Endothelial cell of umbilical vein (primary cell): ENCODE measurements around the gene FRRS1. TPM values are rescaled to one million over a fixed set of nuclear protein-coding genes. Genes with fewer than 3 reads are reported as not detected.

Experiments
- BruUV-seq: library from RNA; stranded (reverse); fragments of 400-500 nt; replicated peaks from 2 replicates; lab custom pipeline; 2021; lab: Mats Ljungman, UMichigan
- CTCF ChIA-PET: fragments of 300-600, 350-600 bp; sonication (Branson Sonifier 250); formaldehyde crosslinking; loops from one replicate; lab custom pipeline; 2021; ENCODE audit warnings: antibody characterized with exemption, inconsistent platforms; lab: Charles Lee
- POLR2A ChIA-PET: fragments of 300-600, 350-600 bp; sonication (Branson Sonifier 250); formaldehyde crosslinking; loops from one replicate; lab custom pipeline; 2021; ENCODE audit warnings: antibody characterized with exemption, inconsistent platforms; lab: Charles Lee
- DNase-seq: peaks from one replicate; pipeline ENCODE4 v3.0.0-alpha.2; 2011; ENCODE audit warnings: low read depth, low spot score
- FAIRE-seq: peaks from 2 replicates; lab custom pipeline; 2011; peaks lifted over from hg19 to GRCh38; lab: Jason Lieb, UNC
- H2AFZ ChIP-seq: 2 replicates; pipeline ENCODE4 v1.6.0; 2012; ENCODE audit warnings: low read depth, low read length, control low read depth, inconsistent platforms
- H3K27ac ChIP-seq: 2 replicates; pipeline ENCODE4 v1.5.1; 2011; ENCODE audit warnings: low read depth, mild to moderate bottlenecking, control low read depth, low read length, moderate library complexity; ENCODE audit not compliant: insufficient read depth
- H3K27me3 ChIP-seq, 2 experiments: 2 replicates each; pipeline versions ENCODE4 v1.6.0 to v1.6.1; 2011; ENCODE audit warnings: low read length in 2 of 2, mixed read lengths in 1 of 2; ENCODE audit not compliant: control insufficient read depth in 2 of 2, insufficient read depth in 2 of 2
- H3K36me3 ChIP-seq, 2 experiments: 2 replicates in 1 of 2; 3 replicates in 1 of 2; pipeline ENCODE4 v1.5.1; 2011; ENCODE audit warnings: low read length in 2 of 2, mild to moderate bottlenecking in 1 of 2, moderate library complexity in 1 of 2; ENCODE audit not compliant: control insufficient read depth in 2 of 2, insufficient read depth in 2 of 2; ENCODE audit errors: extremely low read depth in 1 of 2
- H3K4me1 ChIP-seq: 3 replicates; pipeline ENCODE4 v1.5.1; 2011; ENCODE audit warnings: mild to moderate bottlenecking, low read length; ENCODE audit not compliant: control insufficient read depth, insufficient read depth; ENCODE audit errors: extremely low read depth
- H3K4me2 ChIP-seq: 2 replicates; pipeline ENCODE4 v1.6.1; 2011; ENCODE audit warnings: low read length, control low read depth, mixed read lengths; ENCODE audit not compliant: insufficient read depth
- H3K4me3 ChIP-seq, 3 experiments: fragments of 200-600 bp in 1 of 3; sonication (generic), shearing (Covaris generic) in 1 of 3; replicated peaks in 1 of 3; 2 replicates each; pipeline ENCODE4 v1.5.1; 2011 to 2016; ENCODE audit warnings: control low read depth in 3 of 3, low read length in 3 of 3, mild to moderate bottlenecking in 2 of 3, inconsistent platforms in 1 of 3, low read depth in 1 of 3, moderate library complexity in 1 of 3; ENCODE audit not compliant: insufficient read depth in 1 of 3
- H3K79me2 ChIP-seq: 2 replicates; pipeline ENCODE4 v1.6.0; 2012; ENCODE audit warnings: low read length, inconsistent platforms; ENCODE audit not compliant: control insufficient read depth, insufficient read depth
- H3K9ac ChIP-seq: replicated peaks from 2 replicates; pipeline ENCODE3; 2011; ENCODE audit warnings: low read length, control low read depth; ENCODE audit not compliant: insufficient read depth; ENCODE audit errors: extremely low read depth
- H3K9me1 ChIP-seq: replicated peaks from 3 replicates; pipeline ENCODE4 v1.6.0; 2011; ENCODE audit warnings: mild to moderate bottlenecking, low read length; ENCODE audit not compliant: control insufficient read depth, insufficient read depth; ENCODE audit errors: extremely low read depth
- H3K9me3 ChIP-seq: replicated peaks from 2 replicates; pipeline ENCODE4 v1.5.1; 2012; ENCODE audit warnings: low read length, inconsistent platforms; ENCODE audit not compliant: control insufficient read depth, insufficient read depth
- H4K20me1 ChIP-seq: replicated peaks from 2 replicates; pipeline ENCODE3; 2011; ENCODE audit warnings: mild to moderate bottlenecking, low read length; ENCODE audit not compliant: control insufficient read depth, insufficient read depth; ENCODE audit errors: extremely low read depth
- EZH2 ChIP-seq: IDR thresholded peaks from 2 replicates; pipeline ENCODE4 v1.6.1; 2012; ENCODE audit warnings: borderline replicate concordance, low read depth, mild to moderate bottlenecking, moderate library complexity, low read length, inconsistent platforms; ENCODE audit not compliant: severe bottlenecking
- FOS ChIP-seq: IDR thresholded peaks from 2 replicates; pipeline ENCODE4 v1.6.1; 2011; ENCODE audit warnings: mild to moderate bottlenecking, low read length, moderate library complexity, borderline replicate concordance; ENCODE audit not compliant: insufficient read depth
- GATA2 ChIP-seq: IDR thresholded peaks from 2 replicates; pipeline ENCODE4 v1.7.0; 2011; ENCODE audit warnings: low read depth, mild to moderate bottlenecking, moderate library complexity, mixed read lengths, low read length; ENCODE audit not compliant: insufficient read length, insufficient read depth
- JUN ChIP-seq: IDR thresholded peaks from 2 replicates; pipeline ENCODE4 v1.6.1; 2011; ENCODE audit warnings: borderline replicate concordance, low read depth; ENCODE audit not compliant: insufficient read length, insufficient read depth
- MYC ChIP-seq: IDR thresholded peaks from one replicate; pipeline ENCODE4 v1.6.1; 2011; ENCODE audit warnings: mild to moderate bottlenecking, low read depth, low read length
- POLR2A ChIP-seq: IDR thresholded peaks from 2 replicates; pipeline ENCODE4 v1.6.1; 2012; ENCODE audit warnings: low read depth, mild to moderate bottlenecking, control low read depth, low read length
- POLR2AphosphoS5 ChIP-seq: IDR thresholded peaks from 2 replicates; pipeline ENCODE4 v1.6.1; 2012; ENCODE audit warnings: low read depth, mild to moderate bottlenecking, control low read depth, low read length, moderate library complexity; ENCODE audit not compliant: insufficient read depth
- dilution Hi-C: fragments of 300-500 bp; cut with MboI; formaldehyde crosslinking; loops from one replicate; pipeline ENCODE4 v1.15.0; 2019; ENCODE audit warnings: low sequenced_read_pairs; ENCODE audit not compliant: extremely low pct_ligation_motif_present
- intact Hi-C: fragments of 100-400 bp; cut with micrococcal nuclease; formaldehyde crosslinking; loops from one replicate; pipeline ENCODE4 v1.10.0; 2022
- polyA plus RNA-seq, 4 experiments: library from polyadenylated mRNA; depleted of rRNA in 3 of 4; stranded (reverse) in 3 of 4; unstranded in 1 of 4; fragments of >200 nt; gene quantifications; 2 replicates each; pipeline versions ENCODE4 v1.2.1 to v1.2.3, GENCODE V29; 2011 to 2012; ENCODE audit warnings: missing spikeins in 1 of 4
- total RNA-seq: library from RNA; stranded (reverse); gene quantifications from 2 replicates; pipeline ENCODE4 v1.2.3, GENCODE V29; 2021
- TF ChIP-seq, protein P1 (sequence below), 2 donors: IDR thresholded peaks; 1 replicate in 1 of 2; 2 replicates in 1 of 2; pipeline ENCODE4 v1.5.1; 2011; ENCODE audit warnings: low read length in 2 of 2, mild to moderate bottlenecking in 2 of 2, moderate library complexity in 2 of 2, control low read depth in 1 of 2, inconsistent platforms in 1 of 2, low read depth in 1 of 2; ENCODE audit not compliant: insufficient read depth in 1 of 2; ENCODE audit errors: extremely low read depth in 1 of 2
- TF ChIP-seq, protein P2 (sequence below): IDR thresholded peaks from 2 replicates; pipeline ENCODE4 v1.6.1; 2011; ENCODE audit not compliant: insufficient read depth, insufficient read length

FRRS1 gene
- total and polyA plus RNA-seq, 2 donors (not counting 3 experiments of a cell fraction or from before 2014, with no cell fraction given) = 1.1 to 3.1 TPM

DNA sequence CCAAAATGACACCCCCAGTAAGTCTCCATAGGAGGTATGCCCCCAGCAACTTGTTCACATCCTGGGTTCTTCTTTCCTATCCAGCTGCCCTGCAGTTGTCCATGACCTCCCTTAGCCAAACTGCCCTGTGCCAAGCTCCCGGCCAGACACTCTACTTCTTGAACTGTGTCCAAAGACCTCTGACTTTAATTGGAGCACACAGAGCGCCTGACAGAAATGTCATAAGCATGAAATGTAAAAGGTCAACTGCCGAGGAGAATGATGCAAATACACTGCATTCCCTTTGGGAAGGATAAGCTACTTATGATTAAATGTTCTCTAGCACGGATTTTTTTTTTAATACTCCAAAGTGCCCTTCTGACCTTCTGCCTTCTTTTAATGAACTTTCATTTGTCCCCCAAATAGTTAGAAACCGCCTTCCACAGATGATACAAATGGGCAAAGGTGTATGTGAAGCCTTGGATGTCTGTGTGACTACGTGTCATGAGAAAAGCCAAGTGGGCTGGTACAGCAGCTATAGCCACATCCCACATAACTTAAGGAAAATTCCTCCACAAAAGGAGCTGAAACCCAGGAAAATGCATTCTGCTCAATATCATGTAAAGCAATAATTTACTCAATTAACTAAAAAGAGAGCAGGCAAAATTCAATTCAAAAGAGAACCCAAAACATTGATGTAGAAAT is 93.8 kb downstream of the FRRS1 start:
- Histone ChIP-seq H4K20me1 (no peaks in the 10 kb centered on the region), H3K27me3 (no peaks in the 10 kb centered on the region), H2AFZ (no peak overlapping the region), H3K4me1 (peaks cover 24% of the 10 kb centered on the region), H3K36me3 (peaks cover 26 to 45% of the 10 kb centered on the region in 2 experiments), H3K27ac (peak overlapping the region; percentile 36), H3K79me2 (peaks cover 8% of the 10 kb centered on the region), H3K4me3 (no peak overlapping the region), H3K9me3 (no peaks in the 10 kb centered on the region), H3K9me1 (no peaks in the 10 kb centered on the region), H3K9ac (no peak overlapping the region), H3K4me2 (no peak overlapping the region)
- ChIA-PET POLR2A (interaction anchor here (1.4 kb wide), 1 partner anchor 13 kb away, joined by 3 read pairs; no protein-coding TSS in a partner anchor), CTCF (interaction anchor here (1.0 to 2.3 kb wide), 10 partner anchors 9 to 191 kb away, joined by 3 to 13 read pairs (median 4); partner anchors contain the start of gene PALMD)
- TF ChIP-seq MYC (no peak), EZH2 (no peak), GATA2 (no peak), FOS (no peak), POLR2A (no peak), POLR2AphosphoS5 (no peak), JUN (no peak)
- TF ChIP-seq, protein P1, sequence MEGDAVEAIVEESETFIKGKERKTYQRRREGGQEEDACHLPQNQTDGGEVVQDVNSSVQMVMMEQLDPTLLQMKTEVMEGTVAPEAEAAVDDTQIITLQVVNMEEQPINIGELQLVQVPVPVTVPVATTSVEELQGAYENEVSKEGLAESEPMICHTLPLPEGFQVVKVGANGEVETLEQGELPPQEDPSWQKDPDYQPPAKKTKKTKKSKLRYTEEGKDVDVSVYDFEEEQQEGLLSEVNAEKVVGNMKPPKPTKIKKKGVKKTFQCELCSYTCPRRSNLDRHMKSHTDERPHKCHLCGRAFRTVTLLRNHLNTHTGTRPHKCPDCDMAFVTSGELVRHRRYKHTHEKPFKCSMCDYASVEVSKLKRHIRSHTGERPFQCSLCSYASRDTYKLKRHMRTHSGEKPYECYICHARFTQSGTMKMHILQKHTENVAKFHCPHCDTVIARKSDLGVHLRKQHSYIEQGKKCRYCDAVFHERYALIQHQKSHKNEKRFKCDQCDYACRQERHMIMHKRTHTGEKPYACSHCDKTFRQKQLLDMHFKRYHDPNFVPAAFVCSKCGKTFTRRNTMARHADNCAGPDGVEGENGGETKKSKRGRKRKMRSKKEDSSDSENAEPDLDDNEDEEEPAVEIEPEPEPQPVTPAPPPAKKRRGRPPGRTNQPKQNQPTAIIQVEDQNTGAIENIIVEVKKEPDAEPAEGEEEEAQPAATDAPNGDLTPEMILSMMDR (IDR thresholded peaks at IDR 0.05; ENCODE audit: extremely low read depth in 1 of 2, insufficient read depth in 1 of 2, low read depth in 1 of 2, low read length in 2 of 2) = no peak
- TF ChIP-seq, protein P2, sequence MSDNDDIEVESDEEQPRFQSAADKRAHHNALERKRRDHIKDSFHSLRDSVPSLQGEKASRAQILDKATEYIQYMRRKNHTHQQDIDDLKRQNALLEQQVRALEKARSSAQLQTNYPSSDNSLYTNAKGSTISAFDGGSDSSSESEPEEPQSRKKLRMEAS = no peak
- intact Hi-C loops (loop anchor here (1.0 kb wide), 1 partner anchor 8 kb away; no protein-coding TSS in a partner anchor), dilution Hi-C loops (no loop called here)
- FAIRE-seq (no peak), DNase-seq (peak; percentile 42)
- no TSS peak for BruUV-seq
